Esophagus squamous epithelium (tissue), 5 donors: Measurements from ENCODE around the gene ATPAF1. TPM values are rescaled to one million over a fixed set of nuclear protein-coding genes. Genes with fewer than 3 reads are reported as not detected.

ENCODE experiments used
- DNase-seq: peaks from one replicate; lab custom pipeline; 2025; lab: John Stamatoyannopoulos, UW
- H3K27ac ChIP-seq, 4 donors: fragments of 200-600 bp; sonication (generic); one replicate each; pipeline ENCODE4 v1.5.1; 2016 to 2019; ENCODE audit warnings: mild to moderate bottlenecking in 1 of 4
- H3K27me3 ChIP-seq, 4 donors: fragments of 200-600 bp; sonication (generic); 1 replicate in 3 of 4; 2 replicates in 1 of 4; pipeline versions ENCODE4 v1.5.1 to v1.6.0; 2017 to 2021; ENCODE audit warnings: antibody characterized with exemption in 1 of 4
- H3K36me3 ChIP-seq, 3 donors: fragments of 200-600 bp; sonication (generic); one replicate each; pipeline ENCODE4 v1.5.1; 2016 to 2019
- H3K4me1 ChIP-seq, 3 donors: fragments of 200-600 bp; sonication (generic); one replicate each; pipeline ENCODE4 v1.5.1; 2017 to 2019
- H3K4me3 ChIP-seq, 4 donors: fragments of 200-600 bp; sonication (generic); 1 replicate in 3 of 4; 2 replicates in 1 of 4; pipeline ENCODE4 v1.5.1; 2016 to 2019; ENCODE audit warnings: mild to moderate bottlenecking in 2 of 4, moderate library complexity in 1 of 4
- H3K9me3 ChIP-seq, 3 donors: fragments of 200-600 bp; sonication (generic); one replicate each; pipeline ENCODE4 v1.5.1; 2016 to 2019
- CTCF ChIP-seq, 6 experiments: fragments of 450-650 bp in 4 of 6; fragments of 200-600 bp in 2 of 6; sonication (generic) in 2 of 6; IDR thresholded peaks; one replicate each; pipeline ENCODE4 v1.5.1; 2016 to 2019; ENCODE audit warnings: antibody characterized with exemption in 6 of 6, mild to moderate bottlenecking in 4 of 6, moderate library complexity in 4 of 6
- POLR2A ChIP-seq, 4 donors: fragments of 450-650 bp; IDR thresholded peaks; one replicate each; pipeline ENCODE4 v1.6.1; 2017; ENCODE audit warnings: antibody characterized with exemption in 4 of 4, mild to moderate bottlenecking in 4 of 4, moderate library complexity in 3 of 4
- WGBS, 2 donors: methylation state at CpG; one replicate each; pipeline ENCODE4 v1.1.5; 2018; 5-methylcytosine and 5-hydroxymethylcytosine counted together
- intact Hi-C: fragments of 100-400 bp; cut with DNase I; formaldehyde crosslinking; loops from one replicate; pipeline ENCODE4 v1.15.0; 2022
- total RNA-seq, 4 donors: library from RNA; depleted of rRNA; stranded (reverse); fragments of >200 nt; gene quantifications; one replicate each; pipeline ENCODE4 v1.1.0, GENCODE V29; 2016
- donor health status: DM: yes; HTN: yes; CAD: no.

Gene ATPAF1
- total RNA-seq, 4 donors from 2014 or later = 25.7 to 39.1 (median 32.8) TPM

GRCh38 chr1:46617108-46617800 is 50.9 kb downstream of the ATPAF1 start:
- Histone ChIP-seq H3K27me3 (no peaks in the 10 kb centered on the region), H3K27ac (peak overlapping the region; percentile 91 to 98 (median 96)), H3K4me1 (peaks cover 39 to 54% (median 41%) of the 10 kb centered on the region in 3 donors), H3K4me3 (peak overlapping the region; percentile 66 to 90 (median 86)), H3K9me3 (no peaks in the 10 kb centered on the region), H3K36me3 (peaks cover 0 to 5% (median 0%) of the 10 kb centered on the region in 3 donors)
- DNase-seq = no peak
- 32 to 51% methylated on average over 6 to 10 of the region's 10 CpGs for WGBS, 2 donors
- intact Hi-C loops = no loop called here
- TF ChIP-seq CTCF (IDR thresholded peaks at IDR 0.05) = no peak
- TF ChIP-seq POLR2A (IDR thresholded peaks at IDR 0.05) = no peak

- Histone ChIP-seq H3K4me3 (peak within 1 kb of the TSS; percentile 66 to 90 (median 86)), H3K27me3 (no peaks in the 10 kb centered on the region), H3K4me1 (peaks cover 46 to 56% (median 49%) of the 10 kb centered on the region in 3 donors), H3K27ac (peak within 1 kb of the TSS; percentile 91 to 98 (median 96)), H3K9me3 (no peaks in the 10 kb centered on the region), H3K36me3 (peaks cover 0 to 13% (median 0%) of the 10 kb centered on the region in 3 donors)
- 0% methylated on average over 2 of the region's 62 CpGs for WGBS, 2 donors
- peak; percentile 17 for DNase-seq
- intact Hi-C loops = no loop called here
- TF ChIP-seq CTCF (IDR thresholded peaks at IDR 0.05) = no peak
- peak in 2 of 4 donors; percentile 67 to 78 for TF ChIP-seq POLR2A (IDR thresholded peaks at IDR 0.05)
Observed at GRCh38 chr1:46616277-46617107, 51.7 kb downstream of the ATPAF1 start, which contains the start of gene MOB3C. Gene MOB3C (minus strand): TSS chr1:46616811. CDS start chr1:46613321, 3,490 bp downstream.

- Histone ChIP-seq H3K4me1 (peaks cover 54 to 64% (median 56%) of the 10 kb centered on the region in 3 donors), H3K9me3 (no peaks in the 10 kb centered on the region), H3K27me3 (no peaks in the 10 kb centered on the region), H3K4me3 (peak overlapping the region; percentile 66 to 90 (median 86)), H3K36me3 (peaks cover 0 to 17% (median 0%) of the 10 kb centered on the region in 3 donors), H3K27ac (peak overlapping the region; percentile 91 to 98 (median 96))
- intact Hi-C loops = no loop called here
- no peak for DNase-seq
- TF ChIP-seq POLR2A (IDR thresholded peaks at IDR 0.05) = no peak
- no peak for TF ChIP-seq CTCF (IDR thresholded peaks at IDR 0.05)
- WGBS, 2 donors = 27 to 43% methylated on average over 2 to 3 of the region's 3 CpGs
Observed at GRCh38 chr1:46615735-46616134, 52.4 kb downstream of the ATPAF1 start.

- WGBS, 2 donors = 62 to 89% methylated on average over 2 of the region's 2 CpGs
- intact Hi-C loops = no loop called here
- no peaks in the 10 kb centered on the region for H3K9me3 ChIP-seq
- H3K4me1 ChIP-seq = peaks cover 55 to 70% (median 63%) of the 10 kb centered on the region in 3 donors
- no peaks in the 10 kb centered on the region for H3K27me3 ChIP-seq
- H3K4me3 ChIP-seq = peak overlapping the region in 3 of 4 donors; percentile 84 to 90 (median 88)
- peaks cover 0 to 24% (median 0%) of the 10 kb centered on the region in 3 donors for H3K36me3 ChIP-seq
- TF ChIP-seq POLR2A (IDR thresholded peaks at IDR 0.05) (no peak), CTCF (IDR thresholded peaks at IDR 0.05) (no peak)
- no peak for DNase-seq
- peak overlapping the region; percentile 83 to 98 (median 94) for H3K27ac ChIP-seq
Observed at GRCh38 chr1:46615088-46615487, 53.1 kb downstream of the ATPAF1 start.
